ENCODE results near the gene NIPSNAP2. TPM values are rescaled to one million over a fixed set of nuclear protein-coding genes. Genes with fewer than 3 reads are reported as not detected.

Gene NIPSNAP2
- 10 to 100 TPM; 11.0 to 55.5 (median 34.6) TPM for total RNA-seq

GRCh38 chr7:55964261-55965099 lies at the start of gene NIPSNAP2:
NIPSNAP2 (plus strand) TSS chr7:55964585; CDS start chr7:55964610, 25 bp downstream.
- peak within 1 kb of the TSS; percentile 50 to 91 (median 81) for H3K4me3 ChIP-seq

DNA sequence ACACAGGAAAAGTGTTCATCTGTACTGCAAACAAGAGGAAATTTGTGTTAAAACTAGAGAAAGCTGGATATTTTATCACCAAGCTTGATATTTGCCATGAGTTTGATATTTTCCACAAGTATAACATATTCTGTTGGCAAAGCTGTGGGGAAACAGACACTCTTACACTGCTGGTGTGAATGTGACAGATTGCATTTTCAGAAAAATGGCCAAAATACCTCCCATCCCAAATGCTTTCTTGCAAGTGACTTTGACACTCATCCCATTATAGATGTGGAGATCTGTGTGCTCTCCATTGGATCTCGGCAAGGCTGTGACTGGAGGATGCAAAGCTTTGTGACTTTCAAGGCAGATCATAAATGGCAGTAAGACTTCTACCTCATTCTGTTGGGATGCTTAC lies 46.6 kb upstream of the NIPSNAP2 start:
- WGBS, 2 donors = 86 to 100% methylated on average over 1 of the region's 1 CpG
- H3K27me3 ChIP-seq = no peaks in the 10 kb centered on the region
- peaks cover 0 to 18% (median 0%) of the 10 kb centered on the region in 3 donors for H3K36me3 ChIP-seq
- no peaks in the 10 kb centered on the region for H3K4me1 ChIP-seq
- TF ChIP-seq CTCF (IDR thresholded peaks at IDR 0.05) (no peak), POLR2A (IDR thresholded peaks at IDR 0.05) (no peak)
- intact Hi-C loops (cut with DNase I) = no loop called here
- H3K27ac ChIP-seq = no peak overlapping the region
- H3K4me3 ChIP-seq = no peak overlapping the region
- no peak for DNase-seq
- no peaks in the 10 kb centered on the region for H3K9me3 ChIP-seq

More at GRCh38 chr7:55964261-55965099, at the start of gene NIPSNAP2:
- peaks cover 11 to 38% (median 19%) of the 10 kb centered on the region in 3 donors for H3K4me1 ChIP-seq
- no peak for DNase-seq
- peak in 2 of 4 donors; percentile 31 to 46 for TF ChIP-seq POLR2A (IDR thresholded peaks at IDR 0.05)
- peak in 5 of 6 experiments; percentile 12 to 82 (median 72) for TF ChIP-seq CTCF (IDR thresholded peaks at IDR 0.05)
- peaks cover 0 to 17% (median 0%) of the 10 kb centered on the region in 3 donors for H3K36me3 ChIP-seq
- H3K27me3 ChIP-seq = no peaks in the 10 kb centered on the region
- 0% methylated on average over 2 to 12 of the region's 105 CpGs for WGBS, 2 donors
- peak within 1 kb of the TSS; percentile 92 to 99 (median 98) for H3K27ac ChIP-seq
- intact Hi-C loops (cut with DNase I) = loop anchor here (5.0 to 10.0 kb wide), 2 partner anchors 80 to 322 kb away; partner anchors contain the start of gene ZNF713
- no peaks in the 10 kb centered on the region for H3K9me3 ChIP-seq

- TF ChIP-seq POLR2A (IDR thresholded peaks at IDR 0.05) = no peak
- no peak for TF ChIP-seq CTCF (IDR thresholded peaks at IDR 0.05)
- H3K9me3 ChIP-seq = no peaks in the 10 kb centered on the region
- no peak for DNase-seq
- peaks cover 0 to 29% (median 0%) of the 10 kb centered on the region in 3 donors for H3K36me3 ChIP-seq
- H3K27me3 ChIP-seq = no peaks in the 10 kb centered on the region
- intact Hi-C loops (cut with DNase I) = no loop called here
- H3K27ac ChIP-seq = no peak overlapping the region
- no peak overlapping the region for H3K4me3 ChIP-seq
- H3K4me1 ChIP-seq = no peaks in the 10 kb centered on the region
- 84 to 94% methylated on average over 5 of the region's 5 CpGs for WGBS, 2 donors
Observed at GRCh38 chr7:55928006-55928767, 36.2 kb upstream of the NIPSNAP2 start.

DNA sequence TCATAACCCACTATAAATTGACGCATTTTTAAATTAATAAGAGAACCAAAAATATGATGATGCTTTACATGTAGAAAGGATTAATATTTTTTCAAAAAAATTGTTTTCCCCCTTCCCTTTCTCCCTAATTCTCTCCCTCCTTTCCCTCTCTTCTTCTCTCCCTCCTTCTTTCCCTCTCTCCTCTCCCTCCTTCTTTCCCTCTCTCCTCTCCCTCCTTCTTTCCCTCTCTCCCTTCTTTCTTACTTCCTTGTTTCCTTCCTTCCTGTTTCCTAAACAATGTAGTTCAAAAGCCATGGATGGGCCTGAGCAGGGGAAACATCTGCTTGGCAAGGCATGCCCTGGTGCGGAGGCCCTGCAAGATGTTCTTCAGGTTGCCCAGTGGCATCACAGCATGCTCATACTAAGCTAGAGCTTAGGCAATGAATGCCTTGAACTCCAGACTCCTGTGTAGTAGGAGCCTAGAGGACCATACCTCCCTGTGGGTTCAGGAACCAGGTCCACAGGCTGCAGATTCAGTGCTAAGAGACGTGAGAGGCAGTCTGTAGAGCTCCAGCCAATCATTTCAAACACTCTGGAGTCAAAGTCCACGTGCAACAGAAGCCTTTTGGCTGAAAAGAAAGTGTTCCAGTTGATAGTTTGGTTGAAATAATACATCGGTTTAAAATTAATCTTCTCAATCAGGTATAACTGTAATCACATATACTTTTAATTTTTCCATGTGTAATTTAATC lies 32.8 kb upstream of the NIPSNAP2 start:
- intact Hi-C loops (cut with DNase I) = no loop called here
- Histone ChIP-seq H3K27ac (no peak overlapping the region), H3K4me1 (no peaks in the 10 kb centered on the region), H3K9me3 (peaks cover 0 to 26% (median 0%) of the 10 kb centered on the region in 3 donors), H3K4me3 (no peak overlapping the region), H3K27me3 (no peaks in the 10 kb centered on the region), H3K36me3 (peaks cover 0 to 10% (median 0%) of the 10 kb centered on the region in 3 donors)
- TF ChIP-seq CTCF (IDR thresholded peaks at IDR 0.05) = no peak
- TF ChIP-seq POLR2A (IDR thresholded peaks at IDR 0.05) = no peak
- no peak for DNase-seq
- 79 to 84% methylated on average over 5 of the region's 5 CpGs for WGBS, 2 donors

Measured in esophagus squamous epithelium (tissue), 5 donors.